WTC11 (cell line): ENCODE results near the gene SNPH.

ENCODE experiments used
- FOXJ3 ChIP-seq: sonication (generic); formaldehyde crosslinking; IDR thresholded peaks from 2 replicates; pipeline ENCODE4 v1.9.0; 2021; ENCODE audit warnings: missing genetic modification reagents, mild to moderate bottlenecking, borderline replicate concordance
- ZNF317 ChIP-seq: sonication (generic); formaldehyde crosslinking; IDR thresholded peaks from 2 replicates; pipeline ENCODE4 v1.8.1; 2023; ENCODE audit warnings: low read depth, mild to moderate bottlenecking, moderate library complexity, missing genetic modification reagents, borderline replicate concordance
- TF ChIP-seq, protein P1 (sequence below): fragments of 200-600 bp; IDR thresholded peaks from 2 replicates; pipeline ENCODE4 v1.8.0; 2022; ENCODE audit warnings: antibody characterized with exemption

- TF ChIP-seq, protein P1, sequence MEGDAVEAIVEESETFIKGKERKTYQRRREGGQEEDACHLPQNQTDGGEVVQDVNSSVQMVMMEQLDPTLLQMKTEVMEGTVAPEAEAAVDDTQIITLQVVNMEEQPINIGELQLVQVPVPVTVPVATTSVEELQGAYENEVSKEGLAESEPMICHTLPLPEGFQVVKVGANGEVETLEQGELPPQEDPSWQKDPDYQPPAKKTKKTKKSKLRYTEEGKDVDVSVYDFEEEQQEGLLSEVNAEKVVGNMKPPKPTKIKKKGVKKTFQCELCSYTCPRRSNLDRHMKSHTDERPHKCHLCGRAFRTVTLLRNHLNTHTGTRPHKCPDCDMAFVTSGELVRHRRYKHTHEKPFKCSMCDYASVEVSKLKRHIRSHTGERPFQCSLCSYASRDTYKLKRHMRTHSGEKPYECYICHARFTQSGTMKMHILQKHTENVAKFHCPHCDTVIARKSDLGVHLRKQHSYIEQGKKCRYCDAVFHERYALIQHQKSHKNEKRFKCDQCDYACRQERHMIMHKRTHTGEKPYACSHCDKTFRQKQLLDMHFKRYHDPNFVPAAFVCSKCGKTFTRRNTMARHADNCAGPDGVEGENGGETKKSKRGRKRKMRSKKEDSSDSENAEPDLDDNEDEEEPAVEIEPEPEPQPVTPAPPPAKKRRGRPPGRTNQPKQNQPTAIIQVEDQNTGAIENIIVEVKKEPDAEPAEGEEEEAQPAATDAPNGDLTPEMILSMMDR, result no peak
- TF ChIP-seq ZNF317 (CRISPR knock-in tag) (no peak), FOXJ3 (no peak)
These were observed 8.6 kb downstream of the SNPH start for GRCh38 chr20:1274485-1275311.
